Sigmoid colon (tissue), 4 donors: Measurements from ENCODE around the gene DNAI1.

Experiments
- CTCF ChIP-seq, 4 experiments: fragments of 450-650 bp in 3 of 4; fragments of 200-600 bp in 1 of 4; IDR thresholded peaks; one replicate each; pipeline ENCODE4 v1.5.1; 2016 to 2019; ENCODE audit warnings: antibody characterized with exemption in 4 of 4, mild to moderate bottlenecking in 3 of 4, moderate library complexity in 2 of 4
- EP300 ChIP-seq, 4 donors: sonication (generic); formaldehyde crosslinking; IDR thresholded peaks; one replicate each; pipeline ENCODE4 v1.6.1; 2017; ENCODE audit warnings: antibody characterized with exemption in 4 of 4
- POLR2A ChIP-seq, 2 donors: fragments of 450-650 bp; IDR thresholded peaks; one replicate each; pipeline ENCODE4 v1.6.1; 2016; ENCODE audit warnings: antibody characterized with exemption in 2 of 2, mild to moderate bottlenecking in 2 of 2, moderate library complexity in 2 of 2

- TF ChIP-seq CTCF (IDR thresholded peaks at IDR 0.05) (no peak), POLR2A (IDR thresholded peaks at IDR 0.05) (no peak), EP300 (IDR thresholded peaks at IDR 0.05) (no peak)
Measured at GRCh38 chr9:34514816-34515215, 56.2 kb downstream of the DNAI1 start.
